ENCODE data around the gene MAG.

DNA sequence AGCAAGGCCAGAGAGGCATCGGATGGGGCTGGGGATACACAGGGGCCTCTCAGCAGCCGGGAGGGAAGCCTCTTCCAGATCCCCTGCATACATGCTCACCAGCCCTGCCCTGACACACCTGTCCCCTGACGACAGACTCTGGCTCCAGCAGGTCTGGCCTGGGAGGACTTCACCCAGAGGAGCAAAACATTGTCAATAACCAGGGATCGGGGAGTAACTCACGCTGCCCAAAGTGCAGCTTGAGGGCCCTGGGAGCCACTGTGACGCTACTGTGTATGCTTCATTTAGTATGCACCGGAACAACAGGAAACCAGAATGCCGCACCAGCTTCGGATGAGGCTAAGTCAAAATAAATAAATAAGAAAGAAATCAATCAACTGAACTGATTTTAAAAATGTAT lies 24.6 kb downstream of the MAG start:
- TF ChIP-seq, protein P1, sequence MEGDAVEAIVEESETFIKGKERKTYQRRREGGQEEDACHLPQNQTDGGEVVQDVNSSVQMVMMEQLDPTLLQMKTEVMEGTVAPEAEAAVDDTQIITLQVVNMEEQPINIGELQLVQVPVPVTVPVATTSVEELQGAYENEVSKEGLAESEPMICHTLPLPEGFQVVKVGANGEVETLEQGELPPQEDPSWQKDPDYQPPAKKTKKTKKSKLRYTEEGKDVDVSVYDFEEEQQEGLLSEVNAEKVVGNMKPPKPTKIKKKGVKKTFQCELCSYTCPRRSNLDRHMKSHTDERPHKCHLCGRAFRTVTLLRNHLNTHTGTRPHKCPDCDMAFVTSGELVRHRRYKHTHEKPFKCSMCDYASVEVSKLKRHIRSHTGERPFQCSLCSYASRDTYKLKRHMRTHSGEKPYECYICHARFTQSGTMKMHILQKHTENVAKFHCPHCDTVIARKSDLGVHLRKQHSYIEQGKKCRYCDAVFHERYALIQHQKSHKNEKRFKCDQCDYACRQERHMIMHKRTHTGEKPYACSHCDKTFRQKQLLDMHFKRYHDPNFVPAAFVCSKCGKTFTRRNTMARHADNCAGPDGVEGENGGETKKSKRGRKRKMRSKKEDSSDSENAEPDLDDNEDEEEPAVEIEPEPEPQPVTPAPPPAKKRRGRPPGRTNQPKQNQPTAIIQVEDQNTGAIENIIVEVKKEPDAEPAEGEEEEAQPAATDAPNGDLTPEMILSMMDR (IDR thresholded peaks at IDR 0.05) = no peak
- no peak for TF ChIP-seq POLR2A (IDR thresholded peaks at IDR 0.05)

All from body of pancreas (tissue), 4 donors.